Right atrium auricular region (tissue), 2 donors: Measurements from ENCODE around the gene TRIM43B. TPM values are rescaled to one million over a fixed set of nuclear protein-coding genes. Genes with fewer than 3 reads are reported as not detected.
A peak's percentile ranks its signal among the peaks of the same experiment; 100 is the strongest.
"Not testable (repeated sequence)": the region's sequence is repeated elsewhere in the genome, so short reads cannot be mapped to it uniquely, and the experiment has no call there.

Experiments used
- DNase-seq: peaks from one replicate; pipeline ENCODE4 v3.0.0-alpha.2; 2019; ENCODE audit warnings: low spot score
- H3K27ac ChIP-seq, 2 donors: fragments of 200-600 bp; sonication (generic); 1 replicate in 1 of 2; 2 replicates in 1 of 2; pipeline ENCODE4 v1.5.1; 2016 to 2019
- H3K27me3 ChIP-seq, 2 donors: fragments of 200-600 bp; sonication (generic); one replicate each; pipeline versions ENCODE4 v1.5.1 to v1.6.0; 2017 to 2019
- H3K36me3 ChIP-seq: fragments of 200-600 bp; sonication (generic); one replicate; pipeline ENCODE4 v1.5.1; 2016
- H3K4me1 ChIP-seq, 2 donors: fragments of 200-600 bp; sonication (generic); one replicate each; pipeline versions ENCODE4 v1.5.1 to v1.6.0; 2017 to 2019
- H3K4me3 ChIP-seq, 2 donors: fragments of 200-600 bp; sonication (generic); 1 replicate in 1 of 2; 2 replicates in 1 of 2; pipeline ENCODE4 v1.5.1; 2017 to 2019; ENCODE audit warnings: mild to moderate bottlenecking in 1 of 2, moderate library complexity in 1 of 2
- H3K9me3 ChIP-seq, 2 donors: fragments of 200-600 bp; sonication (generic); one replicate each; pipeline ENCODE4 v1.5.1; 2019
- CTCF ChIP-seq, 2 donors: fragments of 200-600 bp; sonication (generic); IDR thresholded peaks; one replicate each; pipeline ENCODE4 v1.5.1; 2019; ENCODE audit warnings: antibody characterized with exemption in 2 of 2
- total RNA-seq, 2 donors: library from RNA; depleted of rRNA; stranded (reverse); fragments of >200 nt; gene quantifications; one replicate each; pipeline ENCODE4 v1.1.0, GENCODE V29; 2016

The TRIM43B gene
- total RNA-seq = not detected

- DNase-seq, H3K4me1 ChIP-seq, H3K4me3 ChIP-seq, H3K27ac ChIP-seq, H3K36me3 ChIP-seq, H3K9me3 ChIP-seq, H3K27me3 ChIP-seq: not testable (repeated sequence)
Observed at GRCh38 chr2:95484654-95485053, at the start of gene TRIM43B. TSS of gene TRIM43B (minus strand) at chr2:95484754. CDS start at chr2:95482714, 2,040 bp downstream.

- H3K9me3 ChIP-seq = no peaks in the 10 kb centered on the region
- no peak for DNase-seq
Observed at GRCh38 chr2:95531254-95531771, 46.8 kb upstream of the TRIM43B start.

GRCh38 chr2:95530734-95531133 is 46.2 kb upstream of the TRIM43B start:
- TF ChIP-seq CTCF (IDR thresholded peaks at IDR 0.05) = no peak
- Histone ChIP-seq H3K36me3 (peaks cover 4% of the 10 kb centered on the region), H3K4me3 (no peak overlapping the region), H3K27ac (no peak overlapping the region), H3K4me1 (peaks cover 0 to 15% of the 10 kb centered on the region in 2 donors), H3K27me3 (no peaks in the 10 kb centered on the region), H3K9me3 (no peaks in the 10 kb centered on the region)
- no peak for DNase-seq

More at GRCh38 chr2:95531254-95531771, 46.8 kb upstream of the TRIM43B start:
- no peaks in the 10 kb centered on the region for H3K27me3 ChIP-seq
- no peak overlapping the region for H3K27ac ChIP-seq
- TF ChIP-seq CTCF (IDR thresholded peaks at IDR 0.05) = no peak
- peaks cover 0 to 12% of the 10 kb centered on the region in 2 donors for H3K4me1 ChIP-seq
- H3K4me3 ChIP-seq = no peak overlapping the region
- peaks cover 4% of the 10 kb centered on the region for H3K36me3 ChIP-seq

- H3K4me1 ChIP-seq = peaks cover 0 to 21% of the 10 kb centered on the region in 2 donors
- H3K27ac ChIP-seq = peak overlapping the region; percentile 78 to 79
- DNase-seq = peak; percentile 68
- no peaks in the 10 kb centered on the region for H3K9me3 ChIP-seq
- peak in 1 of 2 donors; percentile 40 for TF ChIP-seq CTCF (IDR thresholded peaks at IDR 0.05)
- no peaks in the 10 kb centered on the region for H3K27me3 ChIP-seq
- peak overlapping the region; percentile 66 to 82 for H3K4me3 ChIP-seq
- H3K36me3 ChIP-seq = peaks cover 4% of the 10 kb centered on the region
Observed at GRCh38 chr2:95526360-95527341, 42.1 kb upstream of the TRIM43B start.

GRCh38 chr2:95525294-95526035 is 40.9 kb upstream of the TRIM43B start:
- H3K27ac ChIP-seq = peak overlapping the region in 1 of 2 donors; percentile 78
- H3K4me1 ChIP-seq = peaks cover 0 to 21% of the 10 kb centered on the region in 2 donors
- no peaks in the 10 kb centered on the region for H3K27me3 ChIP-seq
- no peaks in the 10 kb centered on the region for H3K9me3 ChIP-seq
- peaks cover 4% of the 10 kb centered on the region for H3K36me3 ChIP-seq
- H3K4me3 ChIP-seq = peak overlapping the region; percentile 66 to 82
- DNase-seq = no peak
- no peak for TF ChIP-seq CTCF (IDR thresholded peaks at IDR 0.05)

- Histone ChIP-seq H3K4me3 (no peak overlapping the region), H3K4me1 (peaks cover 0 to 21% of the 10 kb centered on the region in 2 donors), H3K9me3 (no peaks in the 10 kb centered on the region), H3K27ac (no peak overlapping the region), H3K36me3 (peaks cover under 1% of the 10 kb centered on the region), H3K27me3 (no peaks in the 10 kb centered on the region)
- no peak for DNase-seq
- TF ChIP-seq CTCF (IDR thresholded peaks at IDR 0.05) = no peak
Observed at GRCh38 chr2:95524195-95524594, 39.6 kb upstream of the TRIM43B start.
